ENCODE measurements around the gene CCNY. TPM values are rescaled to one million over a fixed set of nuclear protein-coding genes. Genes with fewer than 3 reads are reported as not detected.
A peak's percentile ranks its signal among the peaks of the same experiment; 100 is the strongest.

The CCNY gene
- total RNA-seq, 2 donors from 2014 or later = 40.1 to 84.6 TPM

DNA sequence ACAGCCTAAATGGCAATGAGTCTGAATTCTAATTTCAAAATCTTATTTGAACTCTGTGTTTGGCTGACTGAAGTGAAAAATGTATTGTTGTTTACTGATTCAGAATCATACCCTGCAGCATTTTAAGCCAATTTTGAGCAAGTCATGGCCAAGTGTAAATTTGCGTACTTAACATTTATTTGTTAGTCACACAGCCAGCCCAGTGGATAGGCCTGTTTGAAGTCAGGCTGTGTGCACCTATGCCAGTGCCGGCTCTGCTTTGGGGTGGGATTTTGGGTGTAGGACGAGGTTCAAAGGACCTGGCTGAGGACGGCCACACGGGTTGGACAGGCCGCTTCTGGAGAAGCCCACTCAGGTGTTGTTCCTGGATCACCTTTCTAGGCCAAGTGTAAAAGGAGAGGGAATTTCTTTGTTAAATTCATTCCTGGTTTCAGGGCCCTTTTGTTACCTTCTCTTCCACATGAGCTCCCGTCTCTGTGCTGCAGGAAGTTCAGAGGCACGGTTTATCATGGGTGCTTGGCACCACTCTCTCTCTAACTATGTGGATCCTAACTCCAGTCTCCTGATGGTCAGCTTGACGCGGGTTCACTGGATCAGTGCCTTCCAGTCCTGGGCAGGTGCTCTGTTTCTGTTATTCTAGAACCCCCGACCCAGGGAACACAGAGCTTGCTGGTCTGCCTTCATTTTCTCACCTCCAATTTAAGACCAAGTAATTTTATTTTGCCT is 84.7 kb downstream of the CCNY start:
- ATAC-seq (ENCODE audit: insufficient number of reproducible peaks, low FRiP score, low read depth) (no peak), DNase-seq (ENCODE audit: low spot score) (no peak)
- TF ChIP-seq, protein P1, sequence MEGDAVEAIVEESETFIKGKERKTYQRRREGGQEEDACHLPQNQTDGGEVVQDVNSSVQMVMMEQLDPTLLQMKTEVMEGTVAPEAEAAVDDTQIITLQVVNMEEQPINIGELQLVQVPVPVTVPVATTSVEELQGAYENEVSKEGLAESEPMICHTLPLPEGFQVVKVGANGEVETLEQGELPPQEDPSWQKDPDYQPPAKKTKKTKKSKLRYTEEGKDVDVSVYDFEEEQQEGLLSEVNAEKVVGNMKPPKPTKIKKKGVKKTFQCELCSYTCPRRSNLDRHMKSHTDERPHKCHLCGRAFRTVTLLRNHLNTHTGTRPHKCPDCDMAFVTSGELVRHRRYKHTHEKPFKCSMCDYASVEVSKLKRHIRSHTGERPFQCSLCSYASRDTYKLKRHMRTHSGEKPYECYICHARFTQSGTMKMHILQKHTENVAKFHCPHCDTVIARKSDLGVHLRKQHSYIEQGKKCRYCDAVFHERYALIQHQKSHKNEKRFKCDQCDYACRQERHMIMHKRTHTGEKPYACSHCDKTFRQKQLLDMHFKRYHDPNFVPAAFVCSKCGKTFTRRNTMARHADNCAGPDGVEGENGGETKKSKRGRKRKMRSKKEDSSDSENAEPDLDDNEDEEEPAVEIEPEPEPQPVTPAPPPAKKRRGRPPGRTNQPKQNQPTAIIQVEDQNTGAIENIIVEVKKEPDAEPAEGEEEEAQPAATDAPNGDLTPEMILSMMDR (IDR thresholded peaks at IDR 0.05) = no peak
- Histone ChIP-seq H3K27ac (peak overlapping the region; percentile 65 to 70), H3K4me3 (peak overlapping the region; percentile 52), H3K9me3 (no peaks in the 10 kb centered on the region), H3K27me3 (replicated peaks; ENCODE audit: insufficient read depth) (no peaks in the 10 kb centered on the region), H3K36me3 (no peaks in the 10 kb centered on the region), H3K4me1 (ENCODE audit: control insufficient read depth in 1 of 2, low read depth in 2 of 2) (peaks cover 30 to 68% of the 10 kb centered on the region in 2 donors)

- DNase-seq (ENCODE audit: low spot score) = peak; percentile 25
- Histone ChIP-seq H3K4me1 (ENCODE audit: control insufficient read depth in 1 of 2, low read depth in 2 of 2) (peaks cover 32 to 70% of the 10 kb centered on the region in 2 donors), H3K4me3 (peak overlapping the region; percentile 52), H3K36me3 (no peaks in the 10 kb centered on the region), H3K27me3 (replicated peaks; ENCODE audit: insufficient read depth) (no peaks in the 10 kb centered on the region), H3K27ac (peak overlapping the region; percentile 65 to 70), H3K9me3 (no peaks in the 10 kb centered on the region)
- peak; percentile 64 for ATAC-seq (ENCODE audit: insufficient number of reproducible peaks, low FRiP score, low read depth)
- TF ChIP-seq, protein P1 (IDR thresholded peaks at IDR 0.05) = no peak
Measured at GRCh38 chr10:35421553-35422178, 85.4 kb downstream of the CCNY start.

- Histone ChIP-seq H3K27ac (peak overlapping the region; percentile 65 to 70), H3K9me3 (no peaks in the 10 kb centered on the region), H3K36me3 (no peaks in the 10 kb centered on the region), H3K27me3 (replicated peaks; ENCODE audit: insufficient read depth) (no peaks in the 10 kb centered on the region), H3K4me1 (ENCODE audit: control insufficient read depth in 1 of 2, low read depth in 2 of 2) (peaks cover 32 to 65% of the 10 kb centered on the region in 2 donors), H3K4me3 (no peak overlapping the region)
- no peak for DNase-seq (ENCODE audit: low spot score)
- ATAC-seq (ENCODE audit: insufficient number of reproducible peaks, low FRiP score, low read depth) = no peak
- TF ChIP-seq, protein P1 (IDR thresholded peaks at IDR 0.05) = no peak
Measured at GRCh38 chr10:35422228-35422627, 85.9 kb downstream of the CCNY start.

- no peak overlapping the region for H3K4me3 ChIP-seq
- peak overlapping the region in 1 of 2 donors; percentile 65 for H3K27ac ChIP-seq
- H3K4me1 ChIP-seq (ENCODE audit: control insufficient read depth in 1 of 2, low read depth in 2 of 2) = peaks cover 28 to 52% of the 10 kb centered on the region in 2 donors
- no peaks in the 10 kb centered on the region for H3K9me3 ChIP-seq
- no peaks in the 10 kb centered on the region for H3K27me3 ChIP-seq (replicated peaks; ENCODE audit: insufficient read depth)
- H3K36me3 ChIP-seq = no peaks in the 10 kb centered on the region
- TF ChIP-seq, protein P1 (IDR thresholded peaks at IDR 0.05) = no peak
- ATAC-seq (ENCODE audit: insufficient number of reproducible peaks, low FRiP score, low read depth) = no peak
- no peak for DNase-seq (ENCODE audit: low spot score)
Measured at GRCh38 chr10:35423505-35424306, 87.4 kb downstream of the CCNY start.
